ENCODE measurements around the gene TNS2. TPM values are rescaled to one million over a fixed set of nuclear protein-coding genes. Genes with fewer than 3 reads are reported as not detected.

The TNS2 gene
- total and polyA plus RNA-seq, 2 experiments from 2014 or later = 1.8 to 6.9 TPM

- TF ChIP-seq, protein P1, sequence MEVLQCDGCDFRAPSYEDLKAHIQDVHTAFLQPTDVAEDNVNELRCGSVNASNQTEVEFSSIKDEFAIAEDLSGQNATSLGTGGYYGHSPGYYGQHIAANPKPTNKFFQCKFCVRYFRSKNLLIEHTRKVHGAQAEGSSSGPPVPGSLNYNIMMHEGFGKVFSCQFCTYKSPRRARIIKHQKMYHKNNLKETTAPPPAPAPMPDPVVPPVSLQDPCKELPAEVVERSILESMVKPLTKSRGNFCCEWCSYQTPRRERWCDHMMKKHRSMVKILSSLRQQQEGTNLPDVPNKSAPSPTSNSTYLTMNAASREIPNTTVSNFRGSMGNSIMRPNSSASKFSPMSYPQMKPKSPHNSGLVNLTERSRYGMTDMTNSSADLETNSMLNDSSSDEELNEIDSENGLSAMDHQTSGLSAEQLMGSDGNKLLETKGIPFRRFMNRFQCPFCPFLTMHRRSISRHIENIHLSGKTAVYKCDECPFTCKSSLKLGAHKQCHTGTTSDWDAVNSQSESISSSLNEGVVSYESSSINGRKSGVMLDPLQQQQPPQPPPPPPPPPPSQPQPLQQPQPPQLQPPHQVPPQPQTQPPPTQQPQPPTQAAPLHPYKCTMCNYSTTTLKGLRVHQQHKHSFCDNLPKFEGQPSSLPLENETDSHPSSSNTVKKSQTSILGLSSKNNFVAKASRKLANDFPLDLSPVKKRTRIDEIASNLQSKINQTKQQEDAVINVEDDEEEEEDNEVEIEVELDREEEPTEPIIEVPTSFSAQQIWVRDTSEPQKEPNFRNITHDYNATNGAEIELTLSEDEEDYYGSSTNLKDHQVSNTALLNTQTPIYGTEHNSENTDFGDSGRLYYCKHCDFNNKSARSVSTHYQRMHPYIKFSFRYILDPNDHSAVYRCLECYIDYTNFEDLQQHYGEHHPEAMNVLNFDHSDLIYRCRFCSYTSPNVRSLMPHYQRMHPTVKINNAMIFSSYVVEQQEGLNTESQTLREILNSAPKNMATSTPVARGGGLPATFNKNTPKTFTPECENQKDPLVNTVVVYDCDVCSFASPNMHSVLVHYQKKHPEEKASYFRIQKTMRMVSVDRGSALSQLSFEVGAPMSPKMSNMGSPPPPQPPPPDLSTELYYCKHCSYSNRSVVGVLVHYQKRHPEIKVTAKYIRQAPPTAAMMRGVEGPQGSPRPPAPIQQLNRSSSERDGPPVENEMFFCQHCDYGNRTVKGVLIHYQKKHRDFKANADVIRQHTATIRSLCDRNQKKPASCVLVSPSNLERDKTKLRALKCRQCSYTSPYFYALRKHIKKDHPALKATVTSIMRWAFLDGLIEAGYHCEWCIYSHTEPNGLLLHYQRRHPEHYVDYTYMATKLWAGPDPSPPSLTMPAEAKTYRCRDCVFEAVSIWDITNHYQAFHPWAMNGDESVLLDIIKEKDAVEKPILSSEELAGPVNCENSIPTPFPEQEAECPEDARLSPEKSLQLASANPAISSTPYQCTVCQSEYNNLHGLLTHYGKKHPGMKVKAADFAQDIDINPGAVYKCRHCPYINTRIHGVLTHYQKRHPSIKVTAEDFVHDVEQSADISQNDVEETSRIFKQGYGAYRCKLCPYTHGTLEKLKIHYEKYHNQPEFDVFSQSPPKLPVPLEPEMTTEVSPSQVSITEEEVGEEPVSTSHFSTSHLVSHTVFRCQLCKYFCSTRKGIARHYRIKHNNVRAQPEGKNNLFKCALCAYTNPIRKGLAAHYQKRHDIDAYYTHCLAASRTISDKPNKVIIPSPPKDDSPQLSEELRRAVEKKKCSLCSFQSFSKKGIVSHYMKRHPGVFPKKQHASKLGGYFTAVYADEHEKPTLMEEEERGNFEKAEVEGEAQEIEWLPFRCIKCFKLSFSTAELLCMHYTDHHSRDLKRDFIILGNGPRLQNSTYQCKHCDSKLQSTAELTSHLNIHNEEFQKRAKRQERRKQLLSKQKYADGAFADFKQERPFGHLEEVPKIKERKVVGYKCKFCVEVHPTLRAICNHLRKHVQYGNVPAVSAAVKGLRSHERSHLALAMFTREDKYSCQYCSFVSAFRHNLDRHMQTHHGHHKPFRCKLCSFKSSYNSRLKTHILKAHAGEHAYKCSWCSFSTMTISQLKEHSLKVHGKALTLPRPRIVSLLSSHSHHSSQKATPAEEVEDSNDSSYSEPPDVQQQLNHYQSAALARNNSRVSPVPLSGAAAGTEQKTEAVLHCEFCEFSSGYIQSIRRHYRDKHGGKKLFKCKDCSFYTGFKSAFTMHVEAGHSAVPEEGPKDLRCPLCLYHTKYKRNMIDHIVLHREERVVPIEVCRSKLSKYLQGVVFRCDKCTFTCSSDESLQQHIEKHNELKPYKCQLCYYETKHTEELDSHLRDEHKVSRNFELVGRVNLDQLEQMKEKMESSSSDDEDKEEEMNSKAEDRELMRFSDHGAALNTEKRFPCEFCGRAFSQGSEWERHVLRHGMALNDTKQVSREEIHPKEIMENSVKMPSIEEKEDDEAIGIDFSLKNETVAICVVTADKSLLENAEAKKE (CRISPR knock-in tag; IDR thresholded peaks at IDR 0.05) = no peak
- TF ChIP-seq NANOG (IDR thresholded peaks at IDR 0.05; ENCODE audit: borderline replicate concordance) (no peak), ZNF331 (CRISPR knock-in tag; IDR thresholded peaks at IDR 0.05; ENCODE audit: low read depth) (no peak), EZH2 (IDR thresholded peaks at IDR 0.05; ENCODE audit: low read depth, unreplicated experiment) (no peak), REST (IDR thresholded peaks at IDR 0.05; ENCODE audit: unreplicated experiment) (no peak), ETS1 (IDR thresholded peaks at IDR 0.05) (no peak)
Measured at GRCh38 chr12:53082637-53083175, 32.8 kb downstream of the TNS2 start (continued).

Data from GM23338 (cell line).